GM12801 (cell line): ENCODE data around the gene DDB1.

Experiments
- CTCF ChIP-seq: IDR thresholded peaks from one replicate; pipeline ENCODE4 v1.5.1; 2011; ENCODE audit warnings: control low read depth; ENCODE audit not compliant: insufficient read length; ENCODE audit errors: extremely low read depth

DDB1 gene

GRCh38 chr11:61361741-61362541, 29.0 kb upstream of the DDB1 start, which contains the start of the genes CYB561A3 and TMEM138:
Gene CYB561A3, minus strand, starts transcription at chr11:61361882. Its CDS starts 5,169 bp downstream, at chr11:61356713.
Gene TMEM138, plus strand, starts transcription at chr11:61362374. Its CDS starts 2,017 bp downstream, at chr11:61364391.
- no peak for TF ChIP-seq CTCF

GRCh38 chr11:61361237-61361740, 28.4 kb upstream of the DDB1 start:
- TF ChIP-seq CTCF, result no peak

GRCh38 chr11:61359516-61359915, 26.6 kb upstream of the DDB1 start:
- no peak for TF ChIP-seq CTCF

GRCh38 chr11:61358566-61358965, 25.7 kb upstream of the DDB1 start:
- no peak for TF ChIP-seq CTCF

GRCh38 chr11:61357894-61358239, 25.0 kb upstream of the DDB1 start:
- TF ChIP-seq CTCF, result no peak

GRCh38 chr11:61357233-61357893, 24.5 kb upstream of the DDB1 start:
- TF ChIP-seq CTCF, result no peak

GRCh38 chr11:61356706-61357105, 23.8 kb upstream of the DDB1 start:
- no peak for TF ChIP-seq CTCF
